NT2/D1 (cell line): ENCODE data around the gene POU5F1.
"Not testable (repeated sequence)": the region's sequence is repeated elsewhere in the genome, so short reads cannot be mapped to it uniquely, and the experiment has no call there.

Experiments used
- SUZ12 ChIP-seq: IDR thresholded peaks from 2 replicates; pipeline ENCODE4 v1.6.1; 2011; ENCODE audit not compliant: insufficient read length, insufficient read depth; ENCODE audit errors: extremely low read depth
- YY1 ChIP-seq: IDR thresholded peaks from 2 replicates; pipeline ENCODE4 v1.6.1; 2011; ENCODE audit not compliant: insufficient read length, insufficient read depth

GRCh38 chr6:31185695-31186051, 15.2 kb upstream of the POU5F1 start:
- TF ChIP-seq YY1, SUZ12: not testable (repeated sequence)
